HCT116 (cell line): ENCODE results near the gene SFXN5.

Source experiments
- ATF3 ChIP-seq: IDR thresholded peaks from 2 replicates; pipeline ENCODE4 v1.6.1; 2012
- CEBPB ChIP-seq: IDR thresholded peaks from 2 replicates; pipeline ENCODE4 v1.6.1; 2012; ENCODE audit warnings: low read depth
- CTCF ChIP-seq, 3 experiments: fragments of 200-600 bp in 1 of 3; sonication (generic) in 1 of 3; IDR thresholded peaks in 2 of 3; conservative IDR thresholded peaks in 1 of 3; 2 replicates each; pipeline ENCODE4 v1.5.1; 2012 to 2017; ENCODE audit warnings: low read depth in 2 of 3, low read length in 2 of 3, antibody characterized with exemption in 1 of 3, borderline replicate concordance in 1 of 3, control low read depth in 1 of 3, mild to moderate bottlenecking in 1 of 3, mixed read lengths in 1 of 3, mixed run types in 1 of 3, moderate library complexity in 1 of 3; ENCODE audit not compliant: insufficient read depth in 1 of 3
- ELF1 ChIP-seq: IDR thresholded peaks from 2 replicates; pipeline ENCODE4 v1.6.1; 2012; ENCODE audit warnings: low read depth, borderline replicate concordance
- EZH2 ChIP-seq: fragments of 200-600 bp; sonication (generic); IDR thresholded peaks from 2 replicates; pipeline ENCODE4 v1.6.1; 2017; ENCODE audit warnings: antibody characterized with exemption, mixed run types
- EZH2phosphoT487 ChIP-seq: fragments of 200-600 bp; IDR thresholded peaks from 2 replicates; pipeline ENCODE4 v1.6.1; 2018; ENCODE audit warnings: antibody characterized with exemption, borderline replicate concordance
- FOSL1 ChIP-seq: IDR thresholded peaks from 2 replicates; pipeline ENCODE4 v1.6.1; 2012; ENCODE audit warnings: low read depth
- JUND ChIP-seq: IDR thresholded peaks from 2 replicates; pipeline ENCODE4 v1.6.1; 2012
- POLR2A ChIP-seq: IDR thresholded peaks from 2 replicates; pipeline ENCODE4 v1.7.0; 2011; ENCODE audit warnings: borderline replicate concordance; ENCODE audit not compliant: insufficient read depth, insufficient read length; ENCODE audit errors: extremely low read depth
- POLR2AphosphoS5 ChIP-seq: IDR thresholded peaks from 2 replicates; pipeline ENCODE4 v1.6.1; 2011; ENCODE audit warnings: mild to moderate bottlenecking, low read depth, low read length, moderate library complexity
- SP1 ChIP-seq: IDR thresholded peaks from 2 replicates; pipeline ENCODE4 v1.6.1; 2012; ENCODE audit warnings: low read depth
- YY1 ChIP-seq: IDR thresholded peaks from 2 replicates; pipeline ENCODE4 v1.6.1; 2011; ENCODE audit warnings: low read length, low read depth, moderate library complexity, mild to moderate bottlenecking; ENCODE audit not compliant: insufficient replicate concordance; ENCODE audit errors: extremely low read depth
- ZFX ChIP-seq: fragments of 450-650 bp; IDR thresholded peaks from 2 replicates; pipeline ENCODE4 v1.6.1; 2017

GRCh38 chr2:73013936-73014335, 57.6 kb downstream of the SFXN5 start:
- TF ChIP-seq EZH2: no peak
- no peak for TF ChIP-seq POLR2AphosphoS5
- TF ChIP-seq ATF3: no peak
- TF ChIP-seq ZFX: no peak
- no peak for TF ChIP-seq YY1
- TF ChIP-seq CTCF (IDR thresholded peaks at IDR 0.05 in 2 of 3, conservative IDR thresholded peaks at IDR 0.05 in 1 of 3; ENCODE audit: borderline replicate concordance in 1 of 3, insufficient read depth in 1 of 3, low read depth in 2 of 3, low read length in 2 of 3): no peak
- no peak for TF ChIP-seq JUND
- TF ChIP-seq POLR2A: no peak
- no peak for TF ChIP-seq ELF1
- no peak for TF ChIP-seq SP1
- TF ChIP-seq EZH2phosphoT487: no peak
- no peak for TF ChIP-seq FOSL1
- no peak for TF ChIP-seq CEBPB
